HG03432 (cell line): ENCODE results near the gene UACA.
"Not testable (repeated sequence)": the region's sequence is repeated elsewhere in the genome, so short reads cannot be mapped to it uniquely, and the experiment has no call there.

ENCODE experiments used
- ATAC-seq: cut with Tn5 transposase; IDR thresholded peaks from one replicate; pipeline ENCODE4 v1.9.1; 2021; ENCODE audit warnings: mild to moderate bottlenecking, moderate library complexity; ENCODE audit not compliant: unreplicated experiment

UACA gene

DNA sequence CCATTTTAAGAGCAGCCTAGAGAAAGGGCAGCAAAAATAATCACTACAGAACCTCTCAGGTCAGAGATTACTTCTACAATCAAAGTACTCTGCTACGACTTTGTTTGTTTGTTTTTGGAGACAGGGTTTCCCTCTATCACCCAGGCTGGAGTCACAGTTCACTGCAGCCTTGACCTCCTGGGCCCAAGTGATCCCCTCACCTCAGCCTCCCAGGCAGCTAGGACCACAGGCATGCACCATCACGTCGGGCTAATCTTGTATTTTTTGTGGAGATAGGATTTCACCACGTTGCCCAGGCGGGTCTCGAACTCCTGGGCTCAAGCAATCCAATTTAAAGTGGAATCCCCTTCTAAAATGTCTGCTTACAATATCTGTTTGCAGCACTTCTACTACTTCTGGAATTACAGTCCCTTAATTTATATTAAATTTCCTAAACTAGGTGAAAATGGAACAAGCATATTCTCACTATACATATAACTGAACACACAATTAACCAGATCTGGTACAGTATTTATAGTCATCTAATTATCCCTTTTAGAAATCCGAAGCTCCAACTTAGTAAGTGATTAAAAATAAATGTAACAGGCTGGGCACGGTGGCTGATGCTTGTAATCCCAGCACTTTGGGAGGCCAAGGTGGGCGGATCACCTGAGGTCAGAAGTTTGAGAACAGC lies 4.4 kb downstream of the UACA start:
- no peak for ATAC-seq

DNA sequence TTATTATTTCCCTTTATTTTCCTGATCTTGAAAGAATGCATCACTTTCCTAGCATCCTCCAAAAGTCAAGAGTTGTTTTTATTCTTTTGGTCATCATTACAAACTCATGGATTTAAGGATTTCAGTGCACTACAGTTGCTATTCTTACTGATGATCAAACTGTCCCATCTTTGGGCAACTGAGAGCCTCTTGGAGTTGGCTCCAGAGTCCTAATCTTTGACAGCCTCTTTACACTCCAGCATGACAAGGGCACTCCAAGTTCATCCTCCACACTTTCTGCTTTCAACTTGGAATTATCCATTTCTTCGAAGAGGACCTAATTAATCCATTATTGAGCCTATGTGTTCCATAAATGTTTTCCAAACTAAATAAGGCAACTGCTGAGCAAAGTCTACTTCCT lies 5.7 kb downstream of the UACA start:
- ATAC-seq: no peak

DNA sequence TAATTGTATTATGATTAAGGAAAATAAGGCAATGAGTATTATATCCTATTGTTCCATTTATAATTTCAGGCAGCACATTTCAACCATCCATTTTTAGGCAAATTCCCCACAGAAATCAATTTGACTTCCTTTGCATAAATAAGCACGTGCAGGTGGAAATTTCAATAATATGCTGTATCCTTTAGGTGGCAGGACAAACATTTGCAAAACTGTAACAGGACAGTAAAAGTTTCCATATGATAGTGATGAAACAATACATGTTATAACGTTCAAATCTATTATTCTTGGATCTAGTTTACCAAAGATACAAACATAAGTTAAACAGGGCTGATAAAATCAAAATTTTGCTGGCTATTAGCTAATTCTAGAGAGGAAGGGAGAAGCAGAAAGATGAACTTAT lies 8.5 kb downstream of the UACA start:
- no peak for ATAC-seq

DNA sequence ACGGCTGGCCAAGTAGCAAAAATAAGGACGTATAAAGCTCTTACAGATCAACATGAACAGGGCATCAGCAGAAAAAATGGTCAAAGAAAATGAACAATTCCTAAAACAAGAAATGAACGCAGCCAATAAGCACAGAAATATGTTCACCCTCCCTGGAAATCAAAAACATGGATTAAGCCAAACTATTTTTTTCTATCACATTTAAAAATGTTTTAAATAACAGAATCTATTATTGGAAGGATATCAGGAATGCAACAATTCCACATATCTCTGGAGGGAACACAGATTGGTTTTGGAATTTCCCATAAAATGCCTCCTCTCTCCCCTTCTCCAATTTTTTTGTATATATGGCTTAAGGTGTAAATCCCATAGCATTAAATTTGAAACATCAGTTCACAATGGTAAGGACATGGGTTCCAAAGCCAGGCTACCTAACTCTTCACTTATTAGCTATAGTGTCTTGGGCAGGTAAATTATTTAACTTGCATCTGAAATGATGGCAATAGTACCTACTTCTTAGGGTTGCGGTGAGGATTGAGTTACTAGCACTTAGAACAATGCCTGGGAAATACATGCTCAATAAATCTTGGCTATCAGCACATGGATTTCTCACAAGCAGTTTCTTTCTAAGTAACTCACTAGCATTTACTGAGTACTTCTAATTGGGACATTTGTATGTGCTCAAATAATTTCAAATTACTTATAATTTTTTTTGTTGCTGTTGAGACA lies 10.1 kb downstream of the UACA start:
- no peak for ATAC-seq

DNA sequence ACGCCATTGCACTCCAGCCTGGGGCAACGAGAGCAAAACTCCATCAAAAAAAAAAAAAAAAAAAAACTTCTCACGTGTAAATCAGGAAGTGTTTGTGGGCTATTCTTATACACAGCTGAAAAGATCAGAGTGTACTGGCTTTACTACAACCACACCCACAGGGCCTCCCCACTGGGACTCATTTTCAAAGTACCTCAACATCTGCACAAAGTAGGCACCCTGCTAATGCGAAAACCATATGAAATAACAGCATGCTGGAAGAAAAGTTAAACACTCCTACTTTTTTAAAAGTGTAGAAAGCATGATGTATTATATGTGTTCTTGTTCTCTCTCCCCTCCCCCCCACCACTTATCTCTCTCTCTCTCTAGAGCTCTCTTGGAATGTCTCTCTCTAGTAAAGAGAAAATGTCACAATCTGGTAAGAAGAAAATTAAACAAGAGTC lies 11.1 kb downstream of the UACA start:
- no peak for ATAC-seq

DNA sequence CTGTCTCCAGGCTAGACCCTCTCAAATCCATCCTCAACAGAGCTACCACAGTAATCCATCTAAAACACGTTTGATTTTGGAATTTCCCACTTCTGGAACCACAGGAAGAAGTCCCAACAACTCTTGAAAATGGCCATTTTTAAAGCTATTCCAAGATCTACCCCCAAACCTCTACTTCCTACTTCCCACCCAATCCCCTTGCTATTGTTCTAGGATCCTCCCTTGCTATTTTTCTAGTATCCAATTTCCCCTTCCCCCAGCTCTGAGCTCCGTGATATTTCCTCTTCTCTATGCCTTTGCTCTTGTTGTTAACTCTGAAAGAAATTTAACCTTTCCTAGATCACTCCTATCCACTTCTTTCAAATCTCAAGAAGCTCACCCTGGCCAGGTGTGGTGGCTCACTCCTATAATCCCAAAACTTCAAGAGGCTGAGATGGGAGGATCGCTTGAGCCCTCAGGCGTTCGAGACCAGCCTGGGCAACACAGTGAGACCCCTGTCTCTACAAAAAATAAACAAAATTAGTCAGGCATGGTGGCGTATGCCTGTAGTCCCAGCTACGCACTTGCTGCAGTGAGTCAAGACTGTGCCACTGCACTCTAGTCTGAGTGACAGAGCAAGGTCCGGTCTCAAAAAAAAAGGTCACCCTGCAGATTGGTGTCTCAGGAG lies 13.0 kb downstream of the UACA start:
- no peak for ATAC-seq

DNA sequence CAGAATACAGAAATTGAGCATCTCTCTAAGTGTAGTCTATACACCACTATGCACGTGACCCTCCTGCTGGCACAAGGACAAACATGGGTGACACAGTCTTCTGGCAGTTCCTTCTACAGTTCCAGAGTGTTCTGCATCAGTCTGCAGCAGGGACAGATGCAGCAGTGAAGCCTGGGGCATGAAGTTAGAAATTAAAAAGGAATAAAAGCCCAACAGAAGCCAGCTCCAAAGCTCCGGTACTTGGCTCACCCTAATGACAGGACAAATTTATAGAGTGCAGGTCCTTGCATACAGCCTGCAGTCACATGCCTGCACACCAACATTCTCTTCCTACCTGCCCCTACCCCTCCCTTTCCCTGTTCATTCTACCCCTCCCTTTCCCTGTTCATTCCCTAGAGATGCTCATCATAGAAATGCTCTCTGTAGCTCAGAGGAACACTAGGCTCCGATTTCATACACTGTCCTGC lies 15.0 kb downstream of the UACA start:
- no peak for ATAC-seq

DNA sequence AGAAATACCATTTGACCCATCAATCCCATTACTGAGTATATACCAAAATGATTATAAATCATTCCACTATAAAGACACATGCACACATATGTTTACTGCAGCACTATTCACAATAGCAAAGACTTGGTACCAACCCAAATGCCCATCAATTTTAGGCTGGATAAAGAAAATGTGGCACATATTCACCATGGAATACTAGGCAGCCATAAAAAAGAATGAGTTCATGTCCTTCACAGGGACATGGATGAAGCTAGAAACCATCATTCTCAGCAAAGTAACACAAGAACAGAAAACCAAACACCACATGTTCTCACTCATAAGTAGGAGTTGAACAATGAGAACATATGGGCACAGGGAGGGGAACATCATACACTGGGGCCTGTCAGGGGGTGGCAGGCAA lies 16.8 kb downstream of the UACA start:
- ATAC-seq: not testable (repeated sequence)

DNA sequence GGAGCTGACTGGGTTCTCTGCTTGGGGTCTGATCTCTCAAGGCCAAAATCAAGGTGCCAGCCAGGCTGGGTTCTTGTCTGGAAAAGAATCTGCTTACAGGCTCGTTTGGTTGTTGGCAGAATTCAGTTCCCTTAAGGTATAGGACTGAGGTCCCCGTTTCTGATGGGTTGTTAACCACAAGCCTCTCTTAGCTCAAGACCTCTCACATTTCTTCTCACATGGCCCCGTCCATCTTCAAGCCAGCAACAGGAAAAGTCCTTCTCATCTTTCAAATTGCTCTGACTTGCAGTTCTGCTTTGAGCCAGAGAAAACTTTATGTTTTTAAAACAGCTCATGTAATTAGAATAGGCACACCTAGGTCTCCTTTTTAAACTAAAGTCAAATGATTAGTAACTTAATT lies 20.4 kb downstream of the UACA start:
- ATAC-seq: no peak

DNA sequence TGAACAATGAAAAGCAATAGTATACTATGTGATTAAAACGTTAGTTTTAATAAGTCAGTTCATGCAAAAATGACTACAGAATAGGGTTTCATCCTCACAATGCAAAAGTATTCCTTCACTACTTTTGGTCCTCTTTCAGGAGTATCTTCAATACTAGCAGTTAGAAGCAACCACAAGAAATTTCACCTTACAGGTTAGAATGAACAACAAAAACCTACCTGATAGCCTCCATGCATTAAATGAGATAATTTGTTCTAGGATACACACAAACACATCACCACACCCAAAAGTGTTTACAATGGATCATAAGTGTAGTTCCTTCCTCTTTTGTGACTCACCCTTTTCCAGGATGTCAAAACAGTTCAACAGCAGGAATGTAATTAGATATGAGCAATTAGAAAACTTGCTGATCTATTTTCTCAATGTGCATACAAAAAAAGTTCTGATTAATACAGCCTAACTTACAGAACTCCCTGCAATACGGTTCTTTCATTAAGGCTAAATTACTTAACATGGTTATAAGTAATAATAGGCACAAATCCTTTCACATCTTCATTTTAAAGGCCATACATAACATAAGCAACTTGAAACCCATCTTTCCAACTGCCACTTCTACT lies 21.6 kb downstream of the UACA start:
- ATAC-seq: no peak

DNA sequence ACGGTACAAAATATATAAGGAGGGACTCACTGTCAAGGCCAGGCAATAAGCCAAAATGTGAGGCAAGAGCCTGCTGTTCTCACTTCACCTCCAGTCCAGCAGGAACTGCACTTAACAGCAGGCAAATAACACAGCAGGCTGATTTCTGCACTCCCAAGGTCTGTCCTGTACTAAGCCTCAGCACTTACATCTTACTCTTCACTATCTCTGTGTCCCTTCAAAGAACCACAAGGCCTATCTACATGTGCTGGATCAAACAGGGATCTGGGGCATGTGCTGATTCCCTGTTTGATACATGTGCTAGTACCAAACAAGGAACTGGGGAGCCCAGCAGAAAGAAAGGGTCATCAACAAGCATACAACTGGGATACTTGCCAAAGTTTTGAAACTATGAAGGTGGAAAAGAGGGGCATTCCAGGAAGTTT lies 22.2 kb downstream of the UACA start:
- no peak for ATAC-seq

DNA sequence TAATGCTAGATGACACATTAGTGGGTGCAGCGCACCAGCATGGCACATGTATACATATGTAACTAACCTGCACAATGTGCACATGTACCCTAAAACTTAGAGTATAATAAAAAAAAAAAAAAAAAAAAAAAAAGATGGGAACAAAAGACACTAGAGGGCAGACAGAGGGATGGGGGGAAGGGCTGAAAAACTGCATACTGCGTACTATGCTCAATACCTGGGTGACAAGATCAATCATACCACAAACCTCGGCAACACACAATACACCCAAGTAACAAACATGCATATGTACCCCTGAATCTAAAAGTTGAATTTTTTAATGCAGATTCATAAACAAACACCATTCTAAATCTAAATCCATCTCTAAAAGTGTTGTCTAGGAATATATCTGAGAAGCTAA lies 28.3 kb downstream of the UACA start:
- ATAC-seq: not testable (repeated sequence)

DNA sequence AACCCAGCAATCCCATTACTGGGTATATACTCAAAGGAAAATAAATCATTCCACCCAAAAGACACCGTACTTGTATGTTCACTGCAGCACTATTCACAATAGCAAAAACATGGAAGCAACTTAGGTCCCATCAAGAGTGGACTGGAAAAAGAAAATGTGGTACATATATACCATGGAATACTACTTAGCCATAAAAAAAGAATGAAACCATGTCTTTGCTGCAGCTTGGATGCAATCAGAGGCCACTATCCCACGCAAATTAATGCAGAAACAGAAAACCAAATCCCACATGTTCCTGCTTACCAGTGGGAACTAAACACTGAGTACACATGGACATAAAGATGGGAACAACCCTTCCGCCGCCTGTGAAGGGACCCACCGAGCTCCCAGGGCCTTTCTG lies 34.2 kb downstream of the UACA start:
- no peak for ATAC-seq

DNA sequence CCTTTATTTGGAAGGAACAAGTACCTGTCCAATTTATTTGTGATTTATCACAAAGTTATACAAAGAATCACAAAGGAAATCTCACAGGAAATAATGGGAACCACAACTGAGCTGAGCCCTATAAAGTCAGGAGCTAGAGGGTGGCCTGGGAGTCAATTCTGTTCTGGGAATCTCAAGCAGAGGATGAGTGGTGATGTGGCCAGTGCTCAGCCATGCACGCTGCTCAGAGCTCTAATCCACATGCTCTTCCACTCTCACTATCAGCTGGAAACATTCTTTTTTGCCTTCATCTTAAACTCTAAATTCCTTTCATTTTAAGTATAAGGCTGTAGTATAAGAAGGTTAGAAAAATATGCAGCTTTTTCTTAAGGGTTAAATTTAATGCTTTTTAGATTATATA lies 36.6 kb downstream of the UACA start:
- ATAC-seq: no peak

DNA sequence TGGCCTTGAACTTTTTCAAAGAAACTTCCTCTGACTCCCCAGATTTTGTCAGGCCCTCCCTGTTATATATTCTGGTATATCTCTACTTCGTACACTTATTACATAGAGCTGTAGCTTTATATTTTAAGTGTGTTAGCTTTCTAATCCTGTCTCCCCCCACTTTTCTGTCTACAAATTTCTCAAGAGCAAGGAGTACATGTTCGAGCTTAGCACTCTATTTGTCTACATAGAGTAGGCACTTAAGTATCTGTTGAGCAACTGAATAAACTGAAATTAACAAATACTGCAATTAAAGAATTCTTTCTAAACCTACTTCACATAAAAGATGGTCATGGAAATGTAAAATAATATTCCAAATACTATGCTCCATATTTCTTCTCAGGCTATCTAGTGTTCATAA lies 39.4 kb downstream of the UACA start:
- no peak for ATAC-seq

DNA sequence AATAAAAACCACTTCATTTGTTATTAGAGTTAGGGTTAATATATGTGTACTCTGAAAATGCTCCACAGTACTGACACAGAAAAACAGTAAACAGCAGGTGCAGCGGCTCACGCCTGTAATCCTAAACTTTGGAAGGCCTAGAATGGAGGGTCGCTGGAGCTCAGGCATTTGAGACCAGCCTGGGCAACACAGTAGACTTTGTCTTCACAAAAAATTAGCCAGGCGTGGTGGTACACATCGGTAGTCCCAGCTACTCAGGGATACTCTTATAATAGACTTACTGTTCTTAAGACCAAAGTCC lies 40.3 kb downstream of the UACA start:
- ATAC-seq: no peak

DNA sequence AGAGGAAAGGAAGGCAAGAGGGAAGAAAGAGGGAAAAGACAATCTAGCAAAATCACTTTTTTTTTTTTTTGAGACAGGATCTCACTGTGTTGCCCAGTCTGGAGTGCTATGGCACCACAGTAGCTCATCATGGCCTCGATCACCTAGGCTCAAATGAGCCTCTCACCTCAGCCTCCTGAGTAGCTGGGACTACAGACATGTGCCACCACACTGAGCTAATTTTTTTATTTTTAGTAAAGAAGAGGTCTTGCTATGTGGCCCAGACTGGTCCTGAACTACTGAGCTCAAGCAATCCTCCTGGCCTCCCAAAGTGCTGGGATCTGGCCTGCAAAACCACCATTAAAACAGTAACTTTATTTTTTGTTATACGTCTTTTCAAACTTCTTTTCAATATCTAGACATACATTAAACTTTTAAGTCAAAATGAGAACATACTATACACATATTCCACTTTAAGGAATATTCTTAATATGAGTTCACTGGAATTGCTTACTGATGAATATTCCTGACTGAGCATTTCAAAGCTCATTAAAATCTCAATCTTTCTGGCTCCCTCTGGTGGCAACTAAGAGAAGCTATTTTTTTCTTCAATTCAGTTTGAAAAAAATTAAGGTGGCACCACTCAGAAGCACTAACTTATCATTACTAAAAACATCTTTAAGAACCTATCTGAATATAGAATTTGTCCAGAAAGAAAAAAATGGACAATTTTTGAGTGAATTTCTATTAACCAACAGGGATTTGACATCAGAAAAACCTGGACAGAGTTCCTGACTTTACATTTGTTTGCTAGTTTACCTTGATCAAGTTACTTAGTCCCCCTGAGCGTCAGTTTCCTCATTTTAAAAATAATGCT lies 40.9 kb downstream of the UACA start:
- no peak for ATAC-seq

DNA sequence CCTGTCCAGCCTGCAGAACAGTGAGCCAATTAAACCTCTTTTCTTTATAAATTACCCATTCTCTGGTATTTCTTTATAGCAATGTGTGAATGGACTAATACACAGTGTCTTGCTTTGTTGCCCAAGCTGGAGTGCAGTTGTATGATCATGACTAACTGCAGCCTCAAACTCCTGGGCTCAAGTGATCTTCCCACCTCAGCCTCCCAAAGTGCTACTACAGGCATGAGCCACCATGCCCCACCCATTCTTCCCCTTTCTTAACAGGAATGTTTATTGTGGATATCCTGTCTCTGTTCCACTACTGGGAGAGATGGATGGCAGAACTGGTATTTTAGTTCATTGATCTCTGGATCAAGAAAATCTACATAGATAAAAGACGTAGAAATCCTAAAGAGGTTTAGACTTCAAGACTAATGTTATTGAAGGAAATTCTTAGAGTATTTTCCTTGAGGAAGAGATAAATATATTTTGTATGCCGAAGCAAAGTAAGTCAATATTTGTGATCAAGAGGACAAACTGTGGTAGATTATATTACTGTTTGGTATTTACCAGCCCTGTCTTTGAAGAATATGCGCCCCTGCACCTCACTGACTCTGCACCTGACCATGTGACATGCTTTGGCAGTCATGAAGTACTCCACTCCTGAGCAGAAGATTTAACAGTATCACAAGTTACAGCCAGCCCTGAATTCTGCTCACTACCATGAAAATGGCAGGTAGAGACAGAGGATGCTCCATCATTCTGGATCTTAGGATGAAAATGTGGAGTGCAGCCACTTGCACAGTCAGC lies 42.9 kb downstream of the UACA start:
- ATAC-seq: no peak

DNA sequence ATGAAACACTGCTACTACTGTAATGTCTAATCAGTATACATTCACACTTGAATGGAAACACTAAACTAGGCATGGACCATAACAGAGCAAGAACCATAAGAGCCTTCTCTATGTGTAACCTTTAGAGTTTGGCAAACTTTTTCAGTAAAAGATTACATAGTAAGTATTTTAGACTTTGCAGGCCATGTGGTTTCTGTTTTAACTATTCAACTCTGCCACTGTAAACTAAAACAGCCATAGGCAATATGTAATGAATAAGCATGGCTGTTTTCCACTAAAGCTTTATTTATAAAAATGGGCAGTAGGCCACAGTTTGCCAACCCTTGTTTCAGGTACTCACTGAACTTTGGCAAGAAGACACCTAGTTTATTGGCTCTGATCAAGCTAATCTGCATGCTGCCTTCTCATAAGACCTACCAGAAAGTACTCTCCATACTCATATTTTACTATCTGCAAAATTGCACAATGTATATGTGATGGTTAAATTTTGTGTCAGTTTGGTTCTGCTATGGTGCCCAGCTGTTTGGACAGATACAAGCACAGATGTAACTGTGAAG lies 46.0 kb downstream of the UACA start:
- no peak for ATAC-seq
